IPS-11a (cell line): Measurements from ENCODE around the gene PRRG1.
"Not testable (repeated sequence)": the region's sequence is repeated elsewhere in the genome, so short reads cannot be mapped to it uniquely, and the experiment has no call there.

ENCODE experiments used
- H3K4me3 ChIP-seq: one replicate; pipeline ENCODE4 v1.5.1; 2013; ENCODE audit warnings: low read depth, low read length, control low read depth

Gene PRRG1

DNA sequence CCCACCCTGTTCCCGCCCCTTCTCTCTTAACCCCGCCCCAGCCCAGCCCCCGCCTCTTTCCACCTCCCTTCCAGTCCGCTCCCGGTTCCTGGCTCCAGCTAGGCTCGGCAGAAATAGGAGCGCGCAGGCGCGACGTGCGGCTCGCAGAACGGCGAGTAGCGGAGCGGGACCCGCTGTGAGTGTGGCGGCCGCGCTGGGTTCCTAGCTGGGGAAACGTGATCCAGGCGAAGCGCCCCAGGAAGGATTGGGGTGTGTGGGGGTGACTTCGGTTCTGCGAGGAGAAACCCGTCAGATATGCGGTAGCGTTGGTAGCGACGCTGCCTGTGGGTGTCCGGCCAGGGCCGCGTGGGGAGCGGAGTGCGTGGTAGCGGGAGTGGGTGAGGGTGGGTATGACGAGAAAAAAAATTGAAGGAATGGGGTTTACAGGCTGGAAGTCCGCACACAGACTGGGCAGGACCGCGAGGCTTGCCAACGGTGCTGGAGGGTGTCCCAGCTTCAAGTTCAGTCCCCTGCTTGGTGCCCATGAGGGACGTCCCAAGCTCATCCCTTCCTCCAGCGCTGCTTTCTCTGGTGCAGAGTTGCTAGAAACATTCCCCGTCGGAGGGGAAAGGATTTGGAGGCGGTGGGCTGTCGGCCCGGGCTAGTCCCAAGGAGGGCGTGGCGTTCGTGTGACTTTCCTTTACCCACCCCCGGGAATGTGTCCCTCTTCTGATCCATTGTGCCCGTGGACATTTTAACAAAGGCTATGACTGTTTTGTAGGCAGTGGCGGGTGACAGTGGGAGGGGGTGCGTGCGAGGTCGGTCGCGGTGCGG, at the start of gene PRRG1:
Gene PRRG1 (plus strand): TSS at position 144 of the 813 bp plus-strand sequence. CDS start 56,886 bp downstream, outside the sequence.
- peak within 1 kb of the TSS; percentile 62 for H3K4me3 ChIP-seq

DNA sequence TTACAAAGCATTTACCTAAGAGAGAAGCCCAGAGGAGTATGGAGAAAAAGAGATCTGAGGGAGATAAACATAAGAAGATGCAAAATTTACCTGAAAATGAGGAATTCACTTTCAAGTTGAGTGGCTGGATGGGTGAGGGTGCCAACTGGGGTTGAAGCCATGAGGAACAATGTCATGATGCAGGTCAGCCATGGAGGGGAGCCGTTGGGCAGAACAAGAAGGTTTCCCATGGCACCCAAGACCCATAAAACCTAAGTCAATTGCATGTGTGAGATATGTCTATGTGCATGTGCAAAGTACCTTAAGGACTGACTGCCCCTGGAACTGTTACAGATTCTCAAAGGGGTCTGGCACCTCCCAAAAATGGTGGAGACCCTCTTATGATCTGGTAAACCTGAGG, 46.6 kb upstream of the PRRG1 start:
- H3K4me3 ChIP-seq: no peak overlapping the region

DNA sequence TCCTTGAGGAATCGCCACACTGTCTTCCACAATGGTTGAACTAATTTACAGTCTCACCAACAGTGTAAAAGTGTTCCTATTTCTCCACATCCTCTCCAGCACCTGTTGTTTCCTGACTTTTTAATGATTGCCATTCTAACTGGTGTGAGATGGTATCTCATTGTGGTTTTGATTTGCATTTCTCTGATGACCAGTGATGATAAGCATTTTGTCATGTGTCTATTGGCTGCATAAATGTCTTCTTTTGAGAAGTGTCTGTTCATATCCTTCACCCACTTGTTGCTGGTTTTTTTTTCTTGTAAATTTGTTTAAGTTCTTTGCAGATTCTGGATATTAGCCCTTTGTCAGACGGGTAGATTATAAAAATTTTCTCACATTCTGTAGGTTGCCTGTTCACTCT, 43.9 kb upstream of the PRRG1 start:
- H3K4me3 ChIP-seq: not testable (repeated sequence)

DNA sequence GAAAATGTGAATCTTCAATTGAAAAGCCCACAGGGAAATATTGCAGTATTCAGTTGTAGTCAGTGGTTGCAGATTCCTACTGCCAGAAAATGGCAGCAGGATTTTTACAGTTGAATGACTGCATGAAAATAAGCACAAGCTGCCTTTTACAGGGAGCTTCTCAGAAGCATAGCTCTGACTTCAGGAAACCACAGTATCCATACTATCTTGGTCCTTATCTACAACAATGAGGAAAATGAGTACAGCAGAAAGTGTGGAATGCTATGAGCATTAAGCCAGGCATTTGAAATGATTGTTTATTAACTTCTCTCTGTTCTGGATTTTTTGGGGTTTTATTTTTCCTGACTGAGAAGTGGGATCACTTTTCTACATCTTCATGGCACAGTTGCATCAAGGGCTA, 34.6 kb upstream of the PRRG1 start:
- no peak overlapping the region for H3K4me3 ChIP-seq

DNA sequence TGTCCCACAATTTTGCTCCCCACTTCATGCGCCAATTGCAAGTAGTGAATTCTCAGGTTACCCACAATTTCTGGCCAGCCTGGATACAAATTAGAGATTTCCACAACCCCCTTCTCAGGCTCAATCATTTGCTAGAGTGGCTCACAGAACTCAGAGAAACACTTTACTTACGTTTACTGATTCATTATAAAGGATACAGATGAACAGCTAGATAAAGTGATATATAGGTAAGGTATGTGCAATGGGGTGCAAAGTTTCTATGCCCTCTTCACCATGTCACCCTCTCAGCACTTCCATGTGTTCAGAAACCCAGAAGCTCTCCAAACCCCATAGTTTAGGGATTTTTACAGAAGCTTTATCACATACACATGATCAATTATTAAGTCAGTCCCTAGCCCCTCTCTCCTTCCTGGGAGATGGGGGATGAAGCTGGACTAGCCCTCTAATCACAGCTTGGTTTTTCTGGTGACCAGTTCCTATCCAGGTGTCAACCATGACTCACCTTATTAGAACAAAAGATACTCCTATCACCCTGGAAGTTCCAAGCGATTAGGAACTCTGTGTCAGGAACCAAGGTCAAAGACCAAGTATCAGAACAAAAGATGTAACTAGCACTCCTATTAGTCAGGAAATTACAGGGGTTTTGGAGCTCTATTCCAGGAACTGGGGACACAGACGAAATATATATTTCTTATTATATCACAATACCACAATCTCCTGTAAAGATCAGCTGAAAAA, 33.5 kb upstream of the PRRG1 start:
- no peak overlapping the region for H3K4me3 ChIP-seq

DNA sequence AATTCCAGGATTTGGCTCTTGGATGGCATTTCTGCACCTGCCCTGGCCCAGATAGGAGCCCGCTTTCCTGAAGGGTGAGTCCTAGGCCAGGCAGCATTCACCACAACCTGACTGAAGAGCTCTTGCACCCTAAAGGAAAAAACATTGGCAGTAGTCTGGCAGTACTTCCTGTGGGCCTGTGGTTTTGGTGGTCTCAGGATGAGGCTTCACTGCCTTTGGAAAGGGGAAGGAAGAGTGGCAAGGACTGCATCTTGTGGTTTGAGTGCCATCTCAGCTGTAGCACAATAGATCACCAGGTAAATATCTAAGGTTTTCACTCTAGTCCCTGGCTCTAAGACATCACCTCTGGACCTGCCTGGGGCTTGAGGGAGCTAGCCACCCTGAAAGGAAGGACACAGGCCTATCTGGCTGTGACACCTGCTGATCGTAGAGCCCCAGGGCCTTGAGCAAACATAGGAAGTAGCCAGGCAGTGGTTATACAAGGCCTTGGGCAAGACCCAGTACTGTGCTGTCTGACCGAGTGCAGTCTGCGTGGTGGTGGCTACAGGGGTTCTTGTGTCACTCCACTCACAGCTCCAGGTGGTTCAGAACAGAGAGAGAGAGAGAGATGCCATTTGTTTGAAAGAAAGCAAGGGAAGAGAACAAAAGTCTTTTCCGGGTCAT, 28.5 kb upstream of the PRRG1 start:
- H3K4me3 ChIP-seq: no peak overlapping the region

DNA sequence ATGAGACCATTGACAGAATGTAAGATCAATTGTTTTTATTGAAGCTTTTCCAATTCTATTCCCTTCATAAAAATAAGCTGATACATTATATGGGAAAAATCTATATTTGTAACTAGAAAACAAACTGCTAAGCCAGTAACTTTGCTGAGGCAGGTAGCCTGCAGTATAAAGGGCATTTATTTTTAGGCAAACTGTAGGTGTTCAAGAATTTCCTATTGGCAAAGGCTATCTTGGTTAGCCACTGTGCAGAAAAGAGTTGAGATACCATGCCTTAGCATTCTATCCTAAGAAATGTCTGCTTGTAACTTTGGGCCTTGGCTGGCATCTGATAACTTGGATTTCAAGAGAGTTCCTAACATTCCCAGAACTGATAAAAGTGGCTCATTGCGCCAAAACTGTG, 18.5 kb upstream of the PRRG1 start:
- H3K4me3 ChIP-seq: no peak overlapping the region

DNA sequence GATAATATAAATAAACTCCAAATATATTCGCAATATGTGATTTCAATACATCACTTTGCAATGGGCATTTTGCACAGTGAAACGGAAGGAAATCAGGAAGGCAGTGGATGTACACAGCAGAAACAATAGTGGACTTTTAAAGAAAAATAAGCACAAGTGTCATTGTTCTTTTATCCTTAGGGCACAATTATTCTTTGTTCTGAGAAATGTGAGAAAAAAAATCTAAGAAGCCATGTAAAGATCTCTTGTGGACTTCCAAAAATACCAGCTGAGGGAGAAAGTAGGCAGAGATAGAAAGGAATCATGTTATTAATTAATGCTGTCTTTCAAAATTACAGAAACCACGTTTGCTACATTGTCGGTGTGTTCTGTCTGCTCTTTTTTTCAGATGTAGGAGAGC, 17.6 kb upstream of the PRRG1 start:
- H3K4me3 ChIP-seq: no peak overlapping the region

DNA sequence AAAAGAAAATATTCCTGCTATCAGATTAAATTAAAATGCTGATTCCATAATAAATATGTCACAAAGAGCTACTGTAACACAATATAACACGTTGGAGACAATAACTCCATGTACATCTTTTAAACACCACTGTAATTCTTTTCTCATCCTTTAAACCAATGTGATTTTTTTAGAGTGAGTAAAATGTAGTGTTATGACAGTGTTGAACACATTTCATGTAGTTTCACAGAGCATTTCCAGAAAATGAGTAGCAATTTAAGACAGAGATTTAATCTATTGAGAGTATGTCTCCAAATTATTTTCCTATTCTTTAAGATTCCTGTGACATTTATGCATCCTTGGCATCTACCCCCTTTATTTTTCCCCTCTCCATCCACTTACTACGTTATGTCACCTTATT, 17.1 kb upstream of the PRRG1 start:
- H3K4me3 ChIP-seq: no peak overlapping the region

DNA sequence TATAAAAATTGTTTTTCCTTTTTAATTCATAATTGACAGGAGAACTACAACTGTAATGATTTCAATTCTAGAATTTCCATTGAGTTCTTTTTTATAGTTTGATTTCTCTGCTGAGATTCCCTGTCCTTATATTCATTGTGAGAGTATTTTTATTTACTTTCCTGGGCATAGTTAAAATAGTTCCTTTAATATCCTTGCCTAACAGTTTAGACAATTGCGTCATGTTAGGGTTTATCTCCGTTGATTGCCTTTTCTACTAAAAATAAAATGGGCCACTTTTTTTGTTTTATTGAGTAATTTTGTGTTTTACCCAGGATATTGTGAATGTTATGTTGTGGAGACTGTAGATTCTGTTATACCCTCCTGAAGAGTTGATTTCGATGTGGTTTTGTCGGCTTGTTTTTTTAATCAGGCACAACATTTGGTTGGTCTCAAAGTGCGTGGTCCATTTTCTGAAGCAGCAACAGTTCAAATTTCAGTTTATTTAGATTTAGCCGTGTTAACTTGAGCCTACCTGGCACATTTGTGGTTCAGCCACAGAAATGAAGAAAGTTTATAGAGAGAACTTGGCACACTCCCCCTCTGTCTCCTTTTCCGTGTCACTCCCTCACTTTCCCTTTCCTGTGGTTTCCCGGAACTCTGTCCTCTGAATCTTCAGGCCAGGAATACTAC, 16.0 kb upstream of the PRRG1 start:
- no peak overlapping the region for H3K4me3 ChIP-seq

DNA sequence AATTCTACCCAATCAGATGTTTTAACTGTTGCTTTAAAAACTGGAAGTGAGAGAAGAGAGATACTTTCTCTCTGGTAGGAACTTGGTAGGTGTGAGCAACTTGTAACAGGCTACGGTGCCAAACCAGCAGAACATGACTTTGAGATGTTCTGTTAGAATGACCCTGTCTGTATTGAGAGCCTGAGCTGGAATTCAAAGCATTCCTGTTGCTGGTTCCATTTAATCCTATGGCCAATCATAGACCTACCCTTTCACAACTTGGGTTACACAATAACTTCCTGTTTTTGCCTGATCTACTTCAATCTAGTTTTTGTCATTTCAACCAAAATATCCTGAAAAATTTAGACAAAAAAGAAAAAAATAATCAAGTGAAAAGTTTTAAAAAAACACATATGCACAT, 1.7 kb upstream of the PRRG1 start:
- no peak overlapping the region for H3K4me3 ChIP-seq

DNA sequence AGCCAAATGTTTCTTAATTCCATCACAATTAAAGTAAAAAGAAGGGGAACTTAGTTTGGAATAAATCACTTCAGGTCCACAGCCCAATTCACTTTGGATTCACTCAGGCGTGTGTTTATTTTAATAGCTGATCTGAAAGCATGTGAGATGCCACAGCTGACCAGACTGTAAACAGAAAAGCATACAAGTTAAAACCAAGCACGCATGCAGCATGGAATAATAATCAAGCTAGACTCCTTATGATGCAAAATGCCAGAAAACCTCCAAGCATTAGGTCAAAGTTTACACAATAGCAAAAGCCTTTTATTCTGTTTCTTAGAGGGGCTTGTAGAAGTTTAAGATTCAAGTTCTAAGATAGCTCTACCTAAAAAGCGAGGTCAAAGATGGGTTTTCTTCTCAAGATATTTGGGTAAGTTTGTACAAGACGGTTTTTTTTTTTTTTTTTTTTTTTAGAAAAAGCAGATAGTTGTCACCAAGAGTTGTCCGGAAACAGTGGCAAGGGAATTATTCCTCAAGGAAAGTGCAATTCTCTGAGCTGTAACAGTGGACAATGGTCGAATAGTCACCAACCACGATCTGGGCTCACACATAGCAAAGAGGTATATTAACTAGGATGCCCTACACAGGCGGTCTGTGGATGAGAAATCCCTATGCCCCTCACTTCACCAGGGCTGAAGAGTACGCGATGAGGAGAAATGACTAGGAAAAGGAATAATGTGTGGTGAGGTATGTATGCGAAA, 763 bp upstream of the PRRG1 start:
- peak overlapping the region; percentile 43 for H3K4me3 ChIP-seq

DNA sequence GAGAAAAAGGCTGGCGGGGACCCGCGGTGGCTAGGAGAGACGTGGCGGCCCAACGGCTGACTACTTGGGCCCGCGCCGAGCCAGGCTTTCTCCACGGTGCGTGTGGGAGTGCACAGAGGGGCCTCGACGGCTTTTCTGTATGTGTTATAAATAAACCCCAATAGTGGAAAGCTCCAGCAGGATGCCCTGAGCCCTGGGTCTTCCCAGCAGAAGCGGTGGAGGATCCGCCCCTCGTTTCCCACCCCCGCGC, 268 bp upstream of the PRRG1 start:
- H3K4me3 ChIP-seq: peak overlapping the region; percentile 43

DNA sequence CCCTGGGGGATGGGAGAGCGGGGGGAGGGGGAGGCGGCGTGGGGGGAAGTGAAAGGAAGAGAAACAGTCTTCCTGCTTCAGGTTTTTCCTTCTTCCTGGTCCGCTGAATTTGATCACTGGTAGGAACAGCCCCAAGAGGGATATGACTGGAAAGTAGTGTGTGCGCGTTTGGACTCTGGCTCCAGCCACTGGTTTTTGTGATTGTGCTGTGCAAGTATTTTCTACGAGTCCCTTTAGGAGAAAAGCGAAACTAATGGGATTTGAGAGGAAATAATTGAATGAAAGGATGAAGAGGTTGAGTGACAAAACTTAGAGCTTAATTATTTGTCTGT, 836 bp downstream of the PRRG1 start:
- peak overlapping the region; percentile 62 for H3K4me3 ChIP-seq

DNA sequence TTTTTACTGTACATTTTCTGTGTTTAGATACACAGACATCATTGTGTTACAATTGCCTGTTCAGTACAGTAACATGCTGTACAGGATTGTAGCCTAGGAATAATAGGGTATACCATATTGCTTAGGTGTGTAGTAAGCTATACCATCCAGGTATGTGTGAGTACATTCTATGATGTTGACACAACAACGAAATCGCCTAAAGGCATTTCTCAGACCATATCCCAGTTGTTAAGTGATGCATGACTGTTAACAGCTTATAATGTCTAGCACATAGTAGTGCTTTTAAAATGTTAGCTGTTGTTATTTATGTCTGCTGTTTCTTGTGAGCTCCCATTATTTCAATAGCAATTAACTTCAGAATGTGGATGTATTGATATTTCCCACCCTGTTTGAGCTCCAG, 4.5 kb downstream of the PRRG1 start:
- no peak overlapping the region for H3K4me3 ChIP-seq

DNA sequence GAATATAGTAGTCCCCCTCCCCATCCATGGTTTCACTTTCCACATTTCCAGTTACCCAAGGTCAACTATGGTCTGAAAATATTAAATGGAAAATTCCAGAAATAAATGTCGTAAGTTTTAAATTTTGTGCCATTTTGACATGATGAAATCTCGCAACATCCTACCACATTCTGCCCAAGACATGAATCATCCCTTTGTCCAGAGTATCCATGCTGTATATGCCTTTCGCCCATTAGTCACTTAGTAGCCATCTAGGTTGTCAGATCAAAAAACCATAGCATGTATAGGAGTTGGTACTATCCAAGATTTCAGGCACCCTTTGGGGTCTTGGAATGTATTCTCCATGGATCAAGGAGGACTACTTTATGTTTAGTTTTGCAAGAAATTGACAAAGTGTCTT, 8.3 kb downstream of the PRRG1 start:
- no peak overlapping the region for H3K4me3 ChIP-seq

DNA sequence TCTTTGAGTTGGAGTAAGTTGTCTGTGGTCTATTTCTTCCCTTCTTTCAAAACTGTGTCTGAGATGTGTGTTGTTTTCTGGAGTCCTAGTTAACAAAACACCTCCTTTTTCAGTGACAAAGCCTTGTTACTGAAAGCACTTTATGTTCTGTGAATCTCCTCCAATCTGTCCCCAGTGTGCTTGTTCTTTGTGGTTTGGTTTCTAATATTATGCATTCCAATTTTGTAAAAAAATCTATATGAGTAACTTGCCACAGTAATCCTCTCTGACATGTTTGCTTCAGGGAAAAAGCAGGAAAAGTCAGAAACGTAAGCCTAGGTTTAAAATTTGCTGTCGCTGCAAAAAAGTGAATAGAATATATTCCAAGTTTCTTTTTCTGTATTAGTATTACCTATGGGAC, 12.4 kb downstream of the PRRG1 start:
- no peak overlapping the region for H3K4me3 ChIP-seq

DNA sequence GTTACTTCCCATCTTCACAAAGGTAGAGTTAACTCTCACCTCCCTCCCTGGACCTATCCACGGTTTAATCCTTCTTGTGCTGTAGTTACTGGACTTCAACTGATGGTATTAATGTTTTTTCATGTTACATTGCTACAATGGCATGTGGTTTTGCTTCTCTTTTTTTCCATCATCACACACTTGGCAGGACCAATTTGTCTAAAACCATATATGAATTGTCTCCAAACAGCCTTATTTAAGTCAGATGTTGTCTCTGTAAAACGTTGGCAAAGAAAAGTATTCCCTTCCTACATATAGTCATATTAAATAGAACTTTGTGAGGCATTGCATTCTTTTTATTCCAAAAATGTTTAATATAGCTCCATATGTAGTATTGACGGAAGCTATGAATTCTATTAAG, 15.5 kb downstream of the PRRG1 start:
- no peak overlapping the region for H3K4me3 ChIP-seq

DNA sequence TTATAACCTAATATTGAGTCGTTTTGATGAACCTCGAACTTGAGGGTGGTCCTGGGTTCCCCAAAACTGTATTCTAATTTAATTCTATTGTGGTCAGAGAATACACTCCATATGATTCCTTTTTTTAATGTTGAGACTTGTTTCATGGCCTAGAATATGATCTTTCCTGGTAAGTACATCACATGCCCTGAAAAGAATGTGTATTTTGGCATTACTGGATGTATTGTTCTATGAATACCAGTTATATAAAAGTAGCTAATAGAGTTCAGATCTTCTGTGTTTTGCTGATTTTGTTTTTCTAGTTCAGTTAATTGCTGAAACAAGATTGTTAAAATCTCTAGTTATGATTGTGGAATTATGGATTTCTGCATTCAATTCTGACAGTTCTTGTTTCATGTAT, 18.8 kb downstream of the PRRG1 start:
- H3K4me3 ChIP-seq: no peak overlapping the region

DNA sequence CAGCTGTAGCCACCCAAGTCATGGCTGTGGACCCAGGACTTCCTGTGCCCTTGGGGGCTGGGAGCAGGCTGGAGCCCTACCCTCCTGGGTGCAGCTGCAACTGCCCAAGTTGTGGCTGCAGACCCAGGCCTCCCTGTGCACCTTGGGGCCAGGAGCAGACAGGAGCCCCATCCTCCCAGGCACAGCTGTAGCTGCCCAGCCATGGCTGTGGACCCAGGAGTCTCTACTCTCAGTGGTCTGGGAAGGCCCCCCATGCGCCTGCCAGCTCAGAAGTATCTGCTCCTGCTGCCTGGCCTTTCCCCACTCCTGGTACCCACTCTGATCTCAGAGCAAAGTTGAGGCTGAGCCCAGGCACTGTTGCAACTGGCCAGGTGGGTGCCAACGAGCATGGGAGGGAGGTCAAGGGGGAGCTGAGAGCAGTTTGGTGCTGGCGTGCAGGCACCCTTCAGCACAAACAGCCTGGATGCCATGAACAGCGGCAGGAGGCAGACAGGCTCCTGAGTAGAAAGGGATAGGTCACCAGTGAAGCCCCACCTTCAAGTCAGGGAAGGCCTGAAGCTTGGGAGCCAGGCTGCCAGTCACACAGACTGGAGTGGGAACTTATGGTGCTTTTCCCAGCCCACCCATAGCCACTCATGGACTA, 21.5 kb downstream of the PRRG1 start:
- no peak overlapping the region for H3K4me3 ChIP-seq

DNA sequence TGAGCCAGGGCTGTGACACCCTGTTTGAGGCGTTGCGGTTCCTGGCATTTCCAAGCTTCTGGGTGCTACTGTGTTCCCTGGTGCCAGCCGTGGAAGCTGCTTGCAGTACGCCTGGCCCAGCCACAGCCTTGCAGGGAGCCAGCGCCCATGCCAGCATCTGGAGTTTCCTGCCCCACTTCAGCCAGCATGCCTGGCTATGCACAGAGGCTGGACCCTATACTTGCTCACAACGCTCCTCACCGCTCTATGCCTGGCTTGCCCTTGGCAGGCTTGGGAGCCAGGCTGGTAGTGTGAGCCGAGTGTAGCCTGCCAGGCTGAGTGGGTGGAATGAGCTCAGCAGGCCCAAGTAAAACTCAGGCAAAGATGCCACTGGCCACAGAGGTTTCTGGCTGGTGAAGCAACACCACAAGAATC, 22.4 kb downstream of the PRRG1 start:
- no peak overlapping the region for H3K4me3 ChIP-seq
